ENCODE results near the gene KCNJ16.
A peak's percentile ranks its signal among the peaks of the same experiment; 100 is the strongest.
"Not testable (repeated sequence)": the region's sequence is repeated elsewhere in the genome, so short reads cannot be mapped to it uniquely, and the experiment has no call there.

The KCNJ16 gene

GRCh38 chr17:70074956-70075355 lies at the start of gene KCNJ16:
Gene KCNJ16, plus strand, starts transcription at chr17:70075225. Its CDS starts 56,863 bp downstream, at chr17:70132088.
- peak; percentile 31 for DNase-seq

GRCh38 chr17:70028397-70028796 lies 46.6 kb upstream of the KCNJ16 start:
- DNase-seq, result no peak

- DNase-seq, result no peak
Measured at GRCh38 chr17:70028978-70029767, 45.9 kb upstream of the KCNJ16 start.

GRCh38 chr17:70030371-70030770 lies 44.7 kb upstream of the KCNJ16 start:
- no peak for DNase-seq

GRCh38 chr17:70031341-70031740 lies 43.7 kb upstream of the KCNJ16 start:
- DNase-seq, result no peak

GRCh38 chr17:70033165-70033564 lies 41.9 kb upstream of the KCNJ16 start:
- no peak for DNase-seq

- no peak for DNase-seq
Measured at GRCh38 chr17:70034158-70034557, 40.9 kb upstream of the KCNJ16 start.

- no peak for DNase-seq
Measured at GRCh38 chr17:70037498-70037897, 37.5 kb upstream of the KCNJ16 start.

- DNase-seq, result no peak
Measured at GRCh38 chr17:70040336-70040735, 34.7 kb upstream of the KCNJ16 start.

GRCh38 chr17:70041061-70041460 lies 34.0 kb upstream of the KCNJ16 start:
- no peak for DNase-seq

- no peak for DNase-seq
Measured at GRCh38 chr17:70041540-70041939, 33.5 kb upstream of the KCNJ16 start.

- not testable (repeated sequence) for DNase-seq
Measured at GRCh38 chr17:70045780-70046179, 29.2 kb upstream of the KCNJ16 start.

GRCh38 chr17:70047619-70048419 lies 27.2 kb upstream of the KCNJ16 start:
- no peak for DNase-seq

- no peak for DNase-seq
Measured at GRCh38 chr17:70049801-70050591, 25.0 kb upstream of the KCNJ16 start.

GRCh38 chr17:70050931-70051330 lies 24.1 kb upstream of the KCNJ16 start:
- DNase-seq, result no peak

- DNase-seq, result no peak
Measured at GRCh38 chr17:70053241-70054234, 21.5 kb upstream of the KCNJ16 start.

- DNase-seq, result no peak
Measured at GRCh38 chr17:70055000-70055399, 20.0 kb upstream of the KCNJ16 start.

GRCh38 chr17:70059071-70059470 lies 16.0 kb upstream of the KCNJ16 start:
- no peak for DNase-seq

GRCh38 chr17:70059649-70060048 lies 15.4 kb upstream of the KCNJ16 start:
- no peak for DNase-seq

- DNase-seq, result no peak
Measured at GRCh38 chr17:70060415-70060814, 14.6 kb upstream of the KCNJ16 start.

GRCh38 chr17:70067134-70067533 lies 7.9 kb upstream of the KCNJ16 start:
- DNase-seq, result no peak

Data from COR-L47 (cell line).